WI38 (cell line): ENCODE results near the gene PHC3.
A peak's percentile ranks its signal among the peaks of the same experiment; 100 is the strongest.
"Not testable (repeated sequence)": the region's sequence is repeated elsewhere in the genome, so short reads cannot be mapped to it uniquely, and the experiment has no call there.

Experiments
- H3K4me3 ChIP-seq: 2 replicates; pipeline ENCODE4 v1.5.1; 2011; ENCODE audit warnings: low read depth, mild to moderate bottlenecking, control low read depth, low read length
- CTCF ChIP-seq: IDR thresholded peaks from 2 replicates; pipeline ENCODE4 v1.5.1; 2012; ENCODE audit warnings: low read depth, mild to moderate bottlenecking, control low read depth, low read length

Gene PHC3

DNA sequence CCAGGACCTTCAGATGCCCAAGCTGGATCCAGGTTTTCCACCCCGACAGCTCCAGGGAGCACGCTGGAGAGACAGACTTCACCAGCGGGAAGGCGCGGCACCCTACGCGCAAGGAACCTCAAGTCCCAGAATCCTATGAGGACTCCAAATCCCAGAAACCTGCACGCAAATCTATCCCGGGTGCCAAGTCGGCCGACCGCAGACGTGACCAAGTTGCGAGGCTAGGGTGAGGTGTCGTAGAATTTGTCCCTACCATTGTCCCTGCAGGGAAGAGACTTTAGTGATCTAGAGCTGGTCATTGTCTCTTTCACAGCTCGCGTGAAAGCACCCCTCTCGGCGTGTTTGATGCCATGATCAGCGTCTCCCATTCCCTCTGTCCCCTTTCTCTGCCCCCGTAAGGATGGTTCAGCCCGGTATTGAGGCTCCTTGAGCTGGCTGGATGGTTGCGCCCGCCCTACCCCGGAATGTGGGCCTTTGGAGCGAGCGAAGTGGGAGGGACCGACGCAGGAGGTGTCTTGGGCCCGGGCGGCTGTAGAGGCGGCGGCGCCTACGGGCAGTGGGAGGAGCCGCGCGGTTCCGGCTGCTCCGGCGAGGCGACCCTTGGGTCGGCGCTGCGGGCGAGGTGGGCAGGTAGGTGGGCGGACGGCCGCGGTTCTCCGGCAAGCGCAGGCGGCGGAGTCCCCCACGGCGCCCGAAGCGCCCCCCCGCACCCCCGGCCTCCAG lies 40.6 kb upstream of the PHC3 start, which contains the start of gene PRKCI:
PRKCI (plus strand) TSS at position 501 of the 723 bp plus-strand sequence. CDS start 246 bp downstream, outside the sequence.
- peak within 1 kb of the TSS; percentile 89 for H3K4me3 ChIP-seq

DNA sequence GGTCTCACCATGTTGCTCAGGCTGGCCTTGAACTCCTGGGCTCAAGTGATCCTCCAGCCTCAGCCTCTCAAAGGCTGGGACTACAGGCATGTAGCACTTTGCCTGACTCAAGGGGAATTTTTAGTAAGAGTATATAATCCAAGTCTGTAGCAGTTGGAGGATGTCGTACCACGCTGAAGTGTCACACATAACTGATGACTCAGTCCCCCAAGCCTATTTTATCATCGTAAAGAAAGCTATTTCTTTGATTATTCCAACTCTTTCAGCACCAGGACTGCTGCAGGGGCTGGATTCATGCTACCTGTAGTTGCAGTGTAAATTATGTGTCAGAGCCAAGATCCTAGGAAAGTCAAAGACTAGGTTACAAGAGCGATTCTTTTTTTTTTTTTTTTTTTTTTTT lies 39.3 kb upstream of the PHC3 start:
- no peak overlapping the region for H3K4me3 ChIP-seq
- no peak for TF ChIP-seq CTCF

More for the DNA sequence above, 40.6 kb upstream of the PHC3 start, which contains the start of gene PRKCI:
- TF ChIP-seq CTCF: no peak

GRCh38 chr3:170219850-170220249 lies 38.3 kb upstream of the PHC3 start:
- TF ChIP-seq CTCF: no peak
- no peak overlapping the region for H3K4me3 ChIP-seq

GRCh38 chr3:170211668-170212067 lies 30.1 kb upstream of the PHC3 start:
- H3K4me3 ChIP-seq: no peak overlapping the region
- TF ChIP-seq CTCF: no peak

GRCh38 chr3:170207717-170208116 lies 26.2 kb upstream of the PHC3 start:
- H3K4me3 ChIP-seq: no peak overlapping the region
- no peak for TF ChIP-seq CTCF

GRCh38 chr3:170206164-170206762 lies 24.7 kb upstream of the PHC3 start:
- H3K4me3 ChIP-seq: not testable (repeated sequence)

GRCh38 chr3:170205302-170205701 lies 23.8 kb upstream of the PHC3 start:
- no peak for TF ChIP-seq CTCF
- no peak overlapping the region for H3K4me3 ChIP-seq

GRCh38 chr3:170204509-170204908 lies 23.0 kb upstream of the PHC3 start:
- no peak overlapping the region for H3K4me3 ChIP-seq

More at GRCh38 chr3:170204509-170204908, 23.0 kb upstream of the PHC3 start:
- no peak for TF ChIP-seq CTCF
